Activated CD4-positive, alpha-beta T cell treated with anti-CD3 and anti-CD28 coated beads for 36 hours (primary cell): ENCODE measurements around the gene HADHB. TPM values are rescaled to one million over a fixed set of nuclear protein-coding genes. Genes with fewer than 3 reads are reported as not detected.
"Not testable (repeated sequence)": the region's sequence is repeated elsewhere in the genome, so short reads cannot be mapped to it uniquely, and the experiment has no call there.

Experiments
- ATAC-seq: fragments of 200-7000 bp; cut with Tn5 transposase; one replicate; pipeline ENCODE4 v1.10.0; 2021; ENCODE audit warnings: mild to moderate bottlenecking, moderate library complexity
- CTCF ChIA-PET: fragments of 350-600 bp; sonication (Branson Sonifier 250); formaldehyde crosslinking; loops from one replicate; lab custom pipeline; 2021; ENCODE audit warnings: antibody characterized with exemption; lab: Charles Lee
- POLR2A ChIA-PET: fragments of 350-600 bp; sonication (Branson Sonifier 250); formaldehyde crosslinking; loops from one replicate; lab custom pipeline; 2021; ENCODE audit warnings: antibody characterized with exemption, inconsistent platforms; lab: Charles Lee
- DNase-seq: peaks from one replicate; pipeline ENCODE4 v3.0.0-alpha.2; 2020
- H3K27ac Mint-ChIP-seq: one replicate; pipeline ENCODE4 v1.8.0; 2021; ENCODE audit warnings: mixed read lengths
- H3K27me3 Mint-ChIP-seq: one replicate; pipeline ENCODE4 v1.8.0; 2021; ENCODE audit warnings: mixed read lengths
- H3K36me3 Mint-ChIP-seq: one replicate; pipeline ENCODE4 v1.8.0; 2021; ENCODE audit warnings: low read depth, mixed read lengths
- H3K4me1 Mint-ChIP-seq: one replicate; pipeline ENCODE4 v1.8.0; 2021; ENCODE audit warnings: mixed read lengths
- H3K4me3 Mint-ChIP-seq: one replicate; pipeline ENCODE4 v1.8.0; 2021; ENCODE audit warnings: mild to moderate bottlenecking, moderate library complexity, mixed read lengths
- H3K9me3 Mint-ChIP-seq: one replicate; pipeline ENCODE4 v1.8.0; 2021; ENCODE audit warnings: low read depth, mixed read lengths
- intact Hi-C, 2 experiments: fragments of 100-400 bp; cut with DNase I in 1 of 2; cut with micrococcal nuclease in 1 of 2; formaldehyde crosslinking; loops; one replicate each; pipeline versions ENCODE4 v1.14.2 to v1.15.1; 2022 to 2024; cut with DNase I, micrococcal nuclease
- total RNA-seq, 2 experiments: library from RNA; stranded (reverse); gene quantifications; one replicate each; pipeline ENCODE4 v1.2.3, GENCODE V29; 2021

HADHB gene
- total RNA-seq, 2 experiments from 2014 or later = 71.4 to 73.4 TPM

- H3K9me3 Mint-ChIP-seq = no peaks in the 10 kb centered on the region
- H3K4me1 Mint-ChIP-seq = peaks cover 5% of the 10 kb centered on the region
- CTCF ChIA-PET = no interaction called here
- DNase-seq (no peak), ATAC-seq (no peak)
- H3K36me3 Mint-ChIP-seq = no peaks in the 10 kb centered on the region
- H3K4me3 Mint-ChIP-seq = no peak overlapping the region
- no peaks in the 10 kb centered on the region for H3K27me3 Mint-ChIP-seq
- H3K27ac Mint-ChIP-seq = no peak overlapping the region
- intact Hi-C loops = loop anchor here in 1 of 2 experiments (5.0 kb wide), 1 partner anchor 35 kb away; no protein-coding TSS in a partner anchor
- POLR2A ChIA-PET = interaction anchor here (0.7 kb wide), 1 partner anchor 84 kb away, joined by 3 read pairs; no protein-coding TSS in a partner anchor
Measured at GRCh38 chr2:26297061-26297460, 52.3 kb downstream of the HADHB start.

GRCh38 chr2:26298286-26298637 is 53.5 kb downstream of the HADHB start:
- no peaks in the 10 kb centered on the region for H3K36me3 Mint-ChIP-seq
- CTCF ChIA-PET = interaction anchor here (0.7 to 0.8 kb wide), 2 partner anchors 90 to 641 kb away, joined by 3 read pairs; no protein-coding TSS in a partner anchor
- ATAC-seq (no peak), DNase-seq (no peak)
- no peak overlapping the region for H3K27ac Mint-ChIP-seq
- POLR2A ChIA-PET = no interaction called here
- H3K4me1 Mint-ChIP-seq = no peaks in the 10 kb centered on the region
- no peaks in the 10 kb centered on the region for H3K27me3 Mint-ChIP-seq
- H3K4me3 Mint-ChIP-seq = no peak overlapping the region
- intact Hi-C loops = loop anchor here in 1 of 2 experiments (5.0 kb wide), 1 partner anchor 34 kb away; no protein-coding TSS in a partner anchor
- H3K9me3 Mint-ChIP-seq = no peaks in the 10 kb centered on the region

GRCh38 chr2:26298638-26299393 is 54.1 kb downstream of the HADHB start:
- Mint-ChIP-seq H3K27ac (no peak overlapping the region), H3K4me1 (no peaks in the 10 kb centered on the region), H3K36me3 (no peaks in the 10 kb centered on the region), H3K9me3 (no peaks in the 10 kb centered on the region), H3K27me3 (no peaks in the 10 kb centered on the region), H3K4me3 (no peak overlapping the region)
- intact Hi-C loops = loop anchor here (1.0 to 5.0 kb wide), 3 partner anchors 33 to 55 kb away; partner anchors contain the start of genes HADHA (in 2 of the 2), HADHB (in 2 of the 2), ADGRF3 (in 1 of the 2) and SELENOI (in 1 of the 2)
- ChIA-PET CTCF (interaction anchor here (0.7 to 0.8 kb wide), 2 partner anchors 89 to 640 kb away, joined by 3 read pairs; no protein-coding TSS in a partner anchor), POLR2A (interaction anchor here (1.1 kb wide), 1 partner anchor 46 kb away, joined by 4 read pairs; no protein-coding TSS in a partner anchor)
- ATAC-seq = peak; percentile 69
- DNase-seq = peak; percentile 57

GRCh38 chr2:26299471-26300101 is 54.8 kb downstream of the HADHB start:
- no peaks in the 10 kb centered on the region for H3K27me3 Mint-ChIP-seq
- no peaks in the 10 kb centered on the region for H3K36me3 Mint-ChIP-seq
- H3K4me3 Mint-ChIP-seq = no peak overlapping the region
- H3K9me3 Mint-ChIP-seq = no peaks in the 10 kb centered on the region
- POLR2A ChIA-PET = interaction anchor here (1.1 kb wide), 1 partner anchor 45 kb away, joined by 4 read pairs; no protein-coding TSS in a partner anchor
- peak; percentile 51 for DNase-seq
- ATAC-seq = peak; percentile 56
- CTCF ChIA-PET = interaction anchor here (1.4 kb wide), 1 partner anchor 56 kb away, joined by 7 read pairs; the partner anchor contains the start of gene HADHA
- H3K4me1 Mint-ChIP-seq = no peaks in the 10 kb centered on the region
- H3K27ac Mint-ChIP-seq = no peak overlapping the region
- intact Hi-C loops = loop anchor here (1.0 to 10.0 kb wide), 4 partner anchors 33 to 165 kb away; partner anchors contain the start of genes HADHA (in 2 of the 2), HADHB (in 2 of the 2), ADGRF3 (in 1 of the 2) and SELENOI (in 1 of the 2)

GRCh38 chr2:26300234-26300925 is 55.6 kb downstream of the HADHB start:
- Mint-ChIP-seq H3K36me3 (no peaks in the 10 kb centered on the region), H3K27me3 (no peaks in the 10 kb centered on the region), H3K9me3 (no peaks in the 10 kb centered on the region), H3K4me1 (no peaks in the 10 kb centered on the region), H3K27ac (no peak overlapping the region), H3K4me3 (no peak overlapping the region)
- intact Hi-C loops = loop anchor here in 1 of 2 experiments (10.0 kb wide), 1 partner anchor 164 kb away; no protein-coding TSS in a partner anchor
- ChIA-PET POLR2A (interaction anchor here (0.7 kb wide), 1 partner anchor 468 kb away, joined by 3 read pairs; no protein-coding TSS in a partner anchor), CTCF (interaction anchor here (1.4 kb wide), 1 partner anchor 57 kb away, joined by 7 read pairs; the partner anchor contains the start of gene HADHA)
- peak; percentile 48 for ATAC-seq
- DNase-seq = peak; percentile 27

- no peak overlapping the region for H3K4me3 Mint-ChIP-seq
- H3K36me3 Mint-ChIP-seq = no peaks in the 10 kb centered on the region
- H3K4me1 Mint-ChIP-seq = no peaks in the 10 kb centered on the region
- H3K9me3 Mint-ChIP-seq = no peaks in the 10 kb centered on the region
- H3K27ac Mint-ChIP-seq = no peak overlapping the region
- DNase-seq (no peak), ATAC-seq (no peak)
- H3K27me3 Mint-ChIP-seq = no peaks in the 10 kb centered on the region
- CTCF ChIA-PET = interaction anchor here (0.7 kb wide), 1 partner anchor 67 kb away, joined by 3 read pairs; no protein-coding TSS in a partner anchor
- POLR2A ChIA-PET = no interaction called here
- intact Hi-C loops = loop anchor here in 1 of 2 experiments (10.0 kb wide), 1 partner anchor 162 kb away; no protein-coding TSS in a partner anchor
Measured at GRCh38 chr2:26302846-26303245, 58.1 kb downstream of the HADHB start.

GRCh38 chr2:26305094-26305493 is 60.4 kb downstream of the HADHB start:
- POLR2A ChIA-PET = interaction anchor here (0.5 to 0.7 kb wide), 2 partner anchors 62 to 128 kb away, joined by 3 to 11 read pairs; no protein-coding TSS in a partner anchor
- not testable (repeated sequence) for H3K9me3 Mint-ChIP-seq, DNase-seq, H3K4me1 Mint-ChIP-seq, H3K27me3 Mint-ChIP-seq, H3K4me3 Mint-ChIP-seq, H3K36me3 Mint-ChIP-seq, H3K27ac Mint-ChIP-seq, ATAC-seq
- intact Hi-C loops = loop anchor here in 1 of 2 experiments (10.0 kb wide), 1 partner anchor 160 kb away; no protein-coding TSS in a partner anchor
- CTCF ChIA-PET = interaction anchor here (0.6 to 1.0 kb wide), 5 partner anchors 16 to 761 kb away, joined by 3 to 4 read pairs (median 3); no protein-coding TSS in a partner anchor

GRCh38 chr2:26305540-26305939 is 60.8 kb downstream of the HADHB start:
- intact Hi-C loops = loop anchor here in 1 of 2 experiments (10.0 kb wide), 1 partner anchor 159 kb away; no protein-coding TSS in a partner anchor
- Mint-ChIP-seq H3K27me3 (no peaks in the 10 kb centered on the region), H3K36me3 (no peaks in the 10 kb centered on the region), H3K9me3 (no peaks in the 10 kb centered on the region), H3K4me1 (no peaks in the 10 kb centered on the region), H3K27ac (no peak overlapping the region), H3K4me3 (no peak overlapping the region)
- DNase-seq (no peak), ATAC-seq (no peak)
- ChIA-PET POLR2A (interaction anchor here (0.7 kb wide), 1 partner anchor 129 kb away, joined by 3 read pairs; no protein-coding TSS in a partner anchor), CTCF (interaction anchor here (0.6 to 1.0 kb wide), 3 partner anchors 16 to 278 kb away, joined by 3 to 4 read pairs (median 3); no protein-coding TSS in a partner anchor)

GRCh38 chr2:26309921-26310320 is 65.2 kb downstream of the HADHB start:
- CTCF ChIA-PET = interaction anchor here (0.9 kb wide), 1 partner anchor 17 kb away, joined by 3 read pairs; no protein-coding TSS in a partner anchor
- DNase-seq (no peak), ATAC-seq (no peak)
- POLR2A ChIA-PET = no interaction called here
- no peaks in the 10 kb centered on the region for H3K9me3 Mint-ChIP-seq
- no peaks in the 10 kb centered on the region for H3K4me1 Mint-ChIP-seq
- H3K36me3 Mint-ChIP-seq = no peaks in the 10 kb centered on the region
- no peak overlapping the region for H3K27ac Mint-ChIP-seq
- intact Hi-C loops = loop anchor here in 1 of 2 experiments (10.0 kb wide), 1 partner anchor 155 kb away; no protein-coding TSS in a partner anchor
- H3K4me3 Mint-ChIP-seq = no peak overlapping the region
- H3K27me3 Mint-ChIP-seq = no peaks in the 10 kb centered on the region

- ATAC-seq = no peak
Measured at GRCh38 chr2:26312471-26312870, 67.7 kb downstream of the HADHB start.

More at GRCh38 chr2:26312471-26312870, 67.7 kb downstream of the HADHB start:
- H3K4me1 Mint-ChIP-seq = no peaks in the 10 kb centered on the region
- H3K27me3 Mint-ChIP-seq = no peaks in the 10 kb centered on the region
- no peaks in the 10 kb centered on the region for H3K36me3 Mint-ChIP-seq
- H3K27ac Mint-ChIP-seq = no peak overlapping the region
- POLR2A ChIA-PET = no interaction called here
- no peak for DNase-seq
- no peak overlapping the region for H3K4me3 Mint-ChIP-seq
- CTCF ChIA-PET = interaction anchor here (1.0 kb wide), 1 partner anchor 25 kb away, joined by 3 read pairs; no protein-coding TSS in a partner anchor
- H3K9me3 Mint-ChIP-seq = no peaks in the 10 kb centered on the region
- intact Hi-C loops = no loop called here
